CD14-positive monocyte (primary cell): ENCODE measurements around the gene AIG1. TPM values are rescaled to one million over a fixed set of nuclear protein-coding genes. Genes with fewer than 3 reads are reported as not detected.

Experiments
- DNase-seq, 3 donors: peaks; one replicate each; pipeline ENCODE4 v3.0.0-alpha.2; 2011 to 2022
- H2AFZ ChIP-seq: 2 replicates; pipeline ENCODE4 v1.6.0; 2012; ENCODE audit warnings: mild to moderate bottlenecking, low read depth, low read length, inconsistent platforms; ENCODE audit not compliant: insufficient read depth, poor library complexity, severe bottlenecking
- H3K27ac ChIP-seq, 2 donors: 1 replicate in 1 of 2; 2 replicates in 1 of 2; pipeline ENCODE4 v1.5.1; 2012 to 2013; ENCODE audit warnings: low read length in 2 of 2, control low read depth in 1 of 2, inconsistent platforms in 1 of 2, low read depth in 1 of 2, mild to moderate bottlenecking in 1 of 2
- H3K27me3 ChIP-seq, 2 donors: one replicate each; pipeline versions ENCODE4 v1.6.0 to v1.6.1; 2011 to 2013; ENCODE audit warnings: low read length in 2 of 2; ENCODE audit not compliant: control insufficient read depth in 2 of 2, insufficient read depth in 2 of 2
- H3K36me3 ChIP-seq, 2 donors: replicated peaks in 1 of 2; 1 replicate in 1 of 2; 2 replicates in 1 of 2; pipeline versions ENCODE4 v1.5.1 to v1.6.1; 2012 to 2013; ENCODE audit warnings: low read length in 2 of 2, control low read depth in 1 of 2, inconsistent platforms in 1 of 2, mild to moderate bottlenecking in 1 of 2; ENCODE audit not compliant: insufficient read depth in 2 of 2, control insufficient read depth in 1 of 2
- H3K4me1 ChIP-seq, 2 donors: 1 replicate in 1 of 2; 2 replicates in 1 of 2; pipeline versions ENCODE4 v1.5.1 to v1.6.1; 2012 to 2013; ENCODE audit warnings: low read length in 2 of 2, control low read depth in 1 of 2, inconsistent platforms in 1 of 2, mild to moderate bottlenecking in 1 of 2, moderate library complexity in 1 of 2; ENCODE audit not compliant: insufficient read depth in 2 of 2, control insufficient read depth in 1 of 2
- H3K4me2 ChIP-seq: replicated peaks from 2 replicates; pipeline ENCODE3; 2012; ENCODE audit warnings: low read length, moderate library complexity, mild to moderate bottlenecking; ENCODE audit not compliant: poor library complexity, severe bottlenecking; ENCODE audit errors: extremely low read depth
- H3K4me3 ChIP-seq, 3 experiments: fragments of 200-600 bp in 1 of 3; sonication (generic) in 1 of 3; replicated peaks in 1 of 3; 1 replicate in 2 of 3; 2 replicates in 1 of 3; pipeline ENCODE4 v1.5.1; 2011 to 2013; ENCODE audit warnings: low read length in 3 of 3, mild to moderate bottlenecking in 3 of 3, control low read depth in 2 of 3, low read depth in 2 of 3, inconsistent platforms in 1 of 3, moderate library complexity in 1 of 3
- H3K79me2 ChIP-seq: 2 replicates; pipeline ENCODE4 v1.6.0; 2012; ENCODE audit warnings: mild to moderate bottlenecking, control low read depth, inconsistent platforms, low read length, moderate library complexity; ENCODE audit not compliant: insufficient read depth
- H3K9ac ChIP-seq: 2 replicates; pipeline ENCODE4 v1.6.0; 2017; ENCODE audit warnings: low read length, mild to moderate bottlenecking; ENCODE audit not compliant: insufficient read depth, poor library complexity, severe bottlenecking
- H3K9me3 ChIP-seq, 2 donors: replicated peaks in 1 of 2; 1 replicate in 1 of 2; 2 replicates in 1 of 2; pipeline versions ENCODE4 v1.5.1 to v1.6.1; 2012 to 2013; ENCODE audit warnings: low read length in 2 of 2, control low read depth in 1 of 2; ENCODE audit not compliant: control insufficient read depth in 1 of 2, insufficient read depth in 1 of 2
- H4K20me1 ChIP-seq: 2 replicates; pipeline ENCODE4 v1.6.0; 2012; ENCODE audit warnings: mild to moderate bottlenecking, low read length, control low read depth, moderate library complexity; ENCODE audit not compliant: insufficient read depth
- H3K27ac Mint-ChIP-seq, 7 donors: one replicate each; pipeline ENCODE4 v1.8.0; 2020; ENCODE audit warnings: mild to moderate bottlenecking in 7 of 7, mixed read lengths in 7 of 7, moderate library complexity in 6 of 7, inconsistent platforms in 2 of 7
- H3K27me3 Mint-ChIP-seq, 3 donors: one replicate each; pipeline ENCODE4 v1.8.0; 2021 to 2022; ENCODE audit warnings: low read depth in 3 of 3, mild to moderate bottlenecking in 3 of 3, mixed read lengths in 3 of 3, moderate library complexity in 3 of 3, inconsistent platforms in 1 of 3
- H3K36me3 Mint-ChIP-seq, 2 donors: one replicate each; pipeline ENCODE4 v1.8.0; 2020; ENCODE audit warnings: mixed read lengths in 2 of 2, inconsistent platforms in 1 of 2, mild to moderate bottlenecking in 1 of 2
- H3K4me1 Mint-ChIP-seq: one replicate; pipeline ENCODE4 v1.8.0; 2020; ENCODE audit warnings: mild to moderate bottlenecking, mixed read lengths
- H3K4me3 Mint-ChIP-seq, 2 donors: one replicate each; pipeline ENCODE4 v1.8.0; 2020; ENCODE audit warnings: mild to moderate bottlenecking in 2 of 2, mixed read lengths in 2 of 2, moderate library complexity in 1 of 2
- H3K9me3 Mint-ChIP-seq, 7 donors: one replicate each; pipeline ENCODE4 v1.8.0; 2020 to 2022; ENCODE audit warnings: mixed read lengths in 7 of 7, mild to moderate bottlenecking in 6 of 7, moderate library complexity in 6 of 7, inconsistent platforms in 2 of 7
- CTCF ChIP-seq: fragments of 200-600 bp; IDR thresholded peaks from one replicate; pipeline ENCODE4 v1.8.0; 2022; ENCODE audit warnings: antibody characterized with exemption, mild to moderate bottlenecking
- WGBS: methylation state at CpG from one replicate; pipeline ENCODE4 v1.1.5; 2013; ENCODE audit warnings: missing lambda C conversion rate; ENCODE audit not compliant: insufficient coverage; 5-methylcytosine and 5-hydroxymethylcytosine counted together
- intact Hi-C, 2 donors: fragments of 100-400 bp; cut with micrococcal nuclease; formaldehyde crosslinking; loops; one replicate each; pipeline versions ENCODE4 v1.15.0 to v1.15.1; 2023
- polyA plus RNA-seq, 3 donors: library from polyadenylated mRNA; depleted of rRNA in 1 of 3; unstranded in 2 of 3; stranded (reverse) in 1 of 3; fragments of 300-500 nt in 2 of 3; fragments of >200 nt in 1 of 3; fragmentation: Illumina TruSeq in 2 of 3; gene quantifications; 1 replicate in 2 of 3; 2 replicates in 1 of 3; pipeline ENCODE4 v1.2.3, GENCODE V29; 2012 to 2021

Gene AIG1
- polyA plus RNA-seq, 3 donors = 6.7 to 7.6 (median 6.8) TPM

GRCh38 chr6:143125455-143125854 is 64.8 kb downstream of the AIG1 start:
- Histone ChIP-seq H2AFZ (no peak overlapping the region), H3K27me3 (no peaks in the 10 kb centered on the region), H3K9me3 (peaks cover 0 to 14% of the 10 kb centered on the region in 2 donors), H4K20me1 (no peaks in the 10 kb centered on the region), H3K4me3 (no peak overlapping the region), H3K9ac (no peak overlapping the region), H3K79me2 (no peaks in the 10 kb centered on the region), H3K4me2 (no peak overlapping the region), H3K36me3 (no peaks in the 10 kb centered on the region), H3K4me1 (no peaks in the 10 kb centered on the region), H3K27ac (no peak overlapping the region)
- no peak for TF ChIP-seq CTCF
- DNase-seq = no peak
- intact Hi-C loops = no loop called here
- no CpG with 5 or more reads among the region's 3 CpGs for WGBS
- H3K4me1 Mint-ChIP-seq = no peaks in the 10 kb centered on the region
- no peaks in the 10 kb centered on the region for H3K36me3 Mint-ChIP-seq
- H3K4me3 Mint-ChIP-seq = no peak overlapping the region
- H3K27me3 Mint-ChIP-seq = no peaks in the 10 kb centered on the region
- peaks cover 2 to 23% (median 13%) of the 10 kb centered on the region in 7 donors for H3K9me3 Mint-ChIP-seq
- H3K27ac Mint-ChIP-seq = no peak overlapping the region

- intact Hi-C loops = no loop called here
- WGBS = 96% methylated on average over 5 of the region's 12 CpGs
Measured at GRCh38 chr6:143125864-143126573, 65.3 kb downstream of the AIG1 start.

More at GRCh38 chr6:143125864-143126573, 65.3 kb downstream of the AIG1 start:
- H3K4me3 Mint-ChIP-seq = no peak overlapping the region
- no peak overlapping the region for H3K27ac Mint-ChIP-seq
- Histone ChIP-seq H3K79me2 (no peaks in the 10 kb centered on the region), H3K9me3 (peaks cover 0 to 11% of the 10 kb centered on the region in 2 donors), H3K27me3 (no peaks in the 10 kb centered on the region), H3K27ac (no peak overlapping the region), H3K4me3 (no peak overlapping the region), H3K9ac (no peak overlapping the region), H2AFZ (no peak overlapping the region), H3K36me3 (no peaks in the 10 kb centered on the region), H4K20me1 (no peaks in the 10 kb centered on the region), H3K4me1 (no peaks in the 10 kb centered on the region), H3K4me2 (no peak overlapping the region)
- no peaks in the 10 kb centered on the region for H3K36me3 Mint-ChIP-seq
- TF ChIP-seq CTCF = no peak
- no peaks in the 10 kb centered on the region for H3K4me1 Mint-ChIP-seq
- DNase-seq = no peak
- H3K27me3 Mint-ChIP-seq = no peaks in the 10 kb centered on the region
- peaks cover 6 to 23% (median 15%) of the 10 kb centered on the region in 7 donors for H3K9me3 Mint-ChIP-seq
